Measurements from ENCODE around the gene DHFR2.

DNA sequence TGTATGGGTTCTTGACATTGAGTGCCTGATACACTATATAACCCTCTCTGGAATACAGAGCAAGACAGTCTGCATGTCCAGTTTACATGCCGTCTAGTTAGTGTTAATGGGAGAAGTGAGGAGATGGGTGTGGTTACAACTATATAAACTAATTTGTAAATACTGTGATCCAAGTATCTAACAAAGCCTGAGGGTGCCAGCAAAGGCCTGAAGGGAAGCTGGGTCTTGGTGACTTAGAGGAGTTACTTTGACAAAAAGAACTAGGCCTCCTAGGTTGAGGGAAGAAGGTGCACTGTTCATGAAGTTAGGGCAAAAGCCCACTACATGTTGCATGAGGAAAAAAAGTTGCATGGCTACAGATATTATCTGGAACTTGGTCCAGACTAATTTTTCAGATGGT lies 2.4 kb upstream of the DHFR2 start:
- TF ChIP-seq POLR2A (IDR thresholded peaks at IDR 0.05): no peak
- no peak for TF ChIP-seq POLR2AphosphoS5 (IDR thresholded peaks at IDR 0.05)
- TF ChIP-seq, protein P1, sequence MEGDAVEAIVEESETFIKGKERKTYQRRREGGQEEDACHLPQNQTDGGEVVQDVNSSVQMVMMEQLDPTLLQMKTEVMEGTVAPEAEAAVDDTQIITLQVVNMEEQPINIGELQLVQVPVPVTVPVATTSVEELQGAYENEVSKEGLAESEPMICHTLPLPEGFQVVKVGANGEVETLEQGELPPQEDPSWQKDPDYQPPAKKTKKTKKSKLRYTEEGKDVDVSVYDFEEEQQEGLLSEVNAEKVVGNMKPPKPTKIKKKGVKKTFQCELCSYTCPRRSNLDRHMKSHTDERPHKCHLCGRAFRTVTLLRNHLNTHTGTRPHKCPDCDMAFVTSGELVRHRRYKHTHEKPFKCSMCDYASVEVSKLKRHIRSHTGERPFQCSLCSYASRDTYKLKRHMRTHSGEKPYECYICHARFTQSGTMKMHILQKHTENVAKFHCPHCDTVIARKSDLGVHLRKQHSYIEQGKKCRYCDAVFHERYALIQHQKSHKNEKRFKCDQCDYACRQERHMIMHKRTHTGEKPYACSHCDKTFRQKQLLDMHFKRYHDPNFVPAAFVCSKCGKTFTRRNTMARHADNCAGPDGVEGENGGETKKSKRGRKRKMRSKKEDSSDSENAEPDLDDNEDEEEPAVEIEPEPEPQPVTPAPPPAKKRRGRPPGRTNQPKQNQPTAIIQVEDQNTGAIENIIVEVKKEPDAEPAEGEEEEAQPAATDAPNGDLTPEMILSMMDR (IDR thresholded peaks at IDR 0.05): no peak
- no peak for TF ChIP-seq EP300 (IDR thresholded peaks at IDR 0.05)

Data from sigmoid colon (tissue), 4 donors.